Measurements from ENCODE around the gene PCDHA2. TPM values are rescaled to one million over a fixed set of nuclear protein-coding genes. Genes with fewer than 3 reads are reported as not detected.
A peak's percentile ranks its signal among the peaks of the same experiment; 100 is the strongest.
"Not testable (repeated sequence)": the region's sequence is repeated elsewhere in the genome, so short reads cannot be mapped to it uniquely, and the experiment has no call there.

Gene PCDHA2
- total and polyA plus RNA-seq, 2 donors from 2014 or later = 0.17 to 0.50 TPM

GRCh38 chr5:140800816-140801493 is 6.3 kb downstream of the PCDHA2 start, which contains the start of gene PCDHA3:
TSS of gene PCDHA3 (plus strand) at chr5:140801057.
- Histone ChIP-seq H3K4me3 (ENCODE audit: low read length in 3 of 3) (peak within 1 kb of the TSS in 2 of 3 donors; percentile 32 to 56), H3K4me1 (ENCODE audit: control insufficient read depth in 2 of 3, insufficient read depth in 2 of 3, low read depth in 1 of 3, low read length in 3 of 3) (peaks cover 0 to 2% (median 0%) of the 10 kb centered on the region in 3 donors), H3K9me3 (ENCODE audit: control insufficient read depth in 2 of 3, insufficient read depth in 1 of 3, low read length in 3 of 3) (peaks cover 3 to 22% (median 4%) of the 10 kb centered on the region in 3 donors), H3K27ac (ENCODE audit: low read depth in 2 of 2, low read length in 2 of 2) (no peak within 1 kb of the TSS), H3K9ac (ENCODE audit: low read length in 3 of 3) (peak within 1 kb of the TSS in 1 of 3 donors; percentile 7), H3K36me3 (ENCODE audit: control insufficient read depth in 2 of 3, insufficient read depth in 3 of 3, low read length in 3 of 3) (no peaks in the 10 kb centered on the region), H3K27me3 (ENCODE audit: control insufficient read depth, insufficient read depth, low read length) (peaks cover 2% of the 10 kb centered on the region)
- intact Hi-C loops (cut with DNase I) = no loop called here
- peak; percentile 32 for TF ChIP-seq CTCF (IDR thresholded peaks at IDR 0.05; ENCODE audit: borderline replicate concordance, extremely low read depth, insufficient read depth)
- DNase-seq (peak in 2 of 5 donors; percentile 4 to 14), FAIRE-seq (no peak)

GRCh38 chr5:140801494-140801841 is 6.8 kb downstream of the PCDHA2 start:
- Histone ChIP-seq H3K4me1 (ENCODE audit: control insufficient read depth in 2 of 3, insufficient read depth in 2 of 3, low read depth in 1 of 3, low read length in 3 of 3) (peaks cover 0 to 2% (median 0%) of the 10 kb centered on the region in 3 donors), H3K9ac (ENCODE audit: low read length in 3 of 3) (no peak overlapping the region), H3K9me3 (ENCODE audit: control insufficient read depth in 2 of 3, insufficient read depth in 1 of 3, low read length in 3 of 3) (peaks cover 3 to 21% (median 4%) of the 10 kb centered on the region in 3 donors), H3K27ac (ENCODE audit: low read depth in 2 of 2, low read length in 2 of 2) (no peak overlapping the region), H3K4me3 (ENCODE audit: low read length in 3 of 3) (peak overlapping the region in 2 of 3 donors; percentile 4 to 56), H3K36me3 (ENCODE audit: control insufficient read depth in 2 of 3, insufficient read depth in 3 of 3, low read length in 3 of 3) (no peaks in the 10 kb centered on the region), H3K27me3 (ENCODE audit: control insufficient read depth, insufficient read depth, low read length) (peaks cover 2% of the 10 kb centered on the region)
- intact Hi-C loops (cut with DNase I) = no loop called here
- TF ChIP-seq CTCF (IDR thresholded peaks at IDR 0.05; ENCODE audit: borderline replicate concordance, extremely low read depth, insufficient read depth) = peak; percentile 20
- DNase-seq (peak in 1 of 5 donors; percentile 4), FAIRE-seq (no peak)

- H3K4me3 ChIP-seq (ENCODE audit: low read length in 3 of 3); H3K27ac ChIP-seq (ENCODE audit: low read depth in 2 of 2, low read length in 2 of 2); H3K27me3 ChIP-seq (ENCODE audit: control insufficient read depth, insufficient read depth, low read length); H3K36me3 ChIP-seq (ENCODE audit: control insufficient read depth in 2 of 3, insufficient read depth in 3 of 3, low read length in 3 of 3); H3K4me1 ChIP-seq (ENCODE audit: control insufficient read depth in 2 of 3, insufficient read depth in 2 of 3, low read depth in 1 of 3, low read length in 3 of 3); DNase-seq; FAIRE-seq; intact Hi-C loops (cut with DNase I); H3K9ac ChIP-seq (ENCODE audit: low read length in 3 of 3): not testable (repeated sequence)
- peaks cover 3 to 17% (median 4%) of the 10 kb centered on the region in 3 donors for H3K9me3 ChIP-seq (ENCODE audit: control insufficient read depth in 2 of 3, insufficient read depth in 1 of 3, low read length in 3 of 3)
Measured at GRCh38 chr5:140802381-140802780, 7.7 kb downstream of the PCDHA2 start.

- TF ChIP-seq CTCF (IDR thresholded peaks at IDR 0.05; ENCODE audit: borderline replicate concordance, extremely low read depth, insufficient read depth) = no peak
- Histone ChIP-seq H3K4me1 (ENCODE audit: control insufficient read depth in 2 of 3, insufficient read depth in 2 of 3, low read depth in 1 of 3, low read length in 3 of 3) (peaks cover 0 to 2% (median 0%) of the 10 kb centered on the region in 3 donors), H3K27ac (ENCODE audit: low read depth in 2 of 2, low read length in 2 of 2) (no peak overlapping the region), H3K27me3 (ENCODE audit: control insufficient read depth, insufficient read depth, low read length) (peaks cover 2% of the 10 kb centered on the region), H3K4me3 (ENCODE audit: low read length in 3 of 3) (no peak overlapping the region), H3K9ac (ENCODE audit: low read length in 3 of 3) (no peak overlapping the region), H3K9me3 (ENCODE audit: control insufficient read depth in 2 of 3, insufficient read depth in 1 of 3, low read length in 3 of 3) (peaks cover 3 to 18% (median 4%) of the 10 kb centered on the region in 3 donors), H3K36me3 (ENCODE audit: control insufficient read depth in 2 of 3, insufficient read depth in 3 of 3, low read length in 3 of 3) (no peaks in the 10 kb centered on the region)
- DNase-seq (peak in 1 of 5 donors; percentile 67), FAIRE-seq (no peak)
- intact Hi-C loops (cut with DNase I) = no loop called here
Measured at GRCh38 chr5:140802781-140803271, 8.2 kb downstream of the PCDHA2 start.

All from kidney (tissue), 14 donors.